GM23338 (cell line): ENCODE results near the gene RTN3. TPM values are rescaled to one million over a fixed set of nuclear protein-coding genes. Genes with fewer than 3 reads are reported as not detected.

ENCODE experiments used
- CREB1 ChIP-seq: fragments of 250-450 bp; sonication (Bioruptor Pico); IDR thresholded peaks from 2 replicates; pipeline ENCODE4 v1.5.0; 2020; ENCODE audit warnings: low read depth, mild to moderate bottlenecking, moderate library complexity
- JUNB ChIP-seq: IDR thresholded peaks from one replicate; pipeline ENCODE4 v1.6.1; 2016; ENCODE audit warnings: antibody characterized with exemption; ENCODE audit not compliant: unreplicated experiment
- POLR2AphosphoS5 ChIP-seq: IDR thresholded peaks from 2 replicates; pipeline ENCODE4 v1.6.1; 2016; ENCODE audit warnings: antibody characterized with exemption, low read depth
- ZNF114 ChIP-seq: fragments of 250-450 bp; sonication (Bioruptor Pico); IDR thresholded peaks from 2 replicates; pipeline ENCODE4 v1.5.0; 2020; ENCODE audit warnings: mild to moderate bottlenecking, moderate library complexity
- ZNF331 ChIP-seq: fragments of 250-450 bp; sonication (Bioruptor Pico); IDR thresholded peaks from 2 replicates; pipeline ENCODE4 v1.5.0; 2020; ENCODE audit warnings: low read depth, mild to moderate bottlenecking, moderate library complexity
- polyA plus RNA-seq: library from polyadenylated mRNA; unstranded; fragments of >200 nt; fragmentation: Nextera tagmentation; extraction: Ambion mirVana; gene quantifications from 2 replicates; pipeline ENCODE4 v1.2.1, GENCODE V29; 2016
- total RNA-seq: library from RNA; depleted of rRNA; stranded (reverse); fragments of >200 nt; shearing (Covaris generic); gene quantifications from 2 replicates; pipeline ENCODE4 v1.2.3, GENCODE V29; 2014
- TF ChIP-seq, protein P1 (sequence below): fragments of 250-450 bp; sonication (Bioruptor Pico); IDR thresholded peaks from 2 replicates; pipeline ENCODE4 v1.5.0; 2020; ENCODE audit warnings: mild to moderate bottlenecking, moderate library complexity
- TF ChIP-seq, protein P2 (sequence below): IDR thresholded peaks from one replicate; pipeline ENCODE4 v1.6.1; 2018; ENCODE audit warnings: antibody characterized with exemption; ENCODE audit not compliant: unreplicated experiment

Gene RTN3
- total and polyA plus RNA-seq, 2 experiments from 2014 or later, result 138 to 162 TPM

DNA sequence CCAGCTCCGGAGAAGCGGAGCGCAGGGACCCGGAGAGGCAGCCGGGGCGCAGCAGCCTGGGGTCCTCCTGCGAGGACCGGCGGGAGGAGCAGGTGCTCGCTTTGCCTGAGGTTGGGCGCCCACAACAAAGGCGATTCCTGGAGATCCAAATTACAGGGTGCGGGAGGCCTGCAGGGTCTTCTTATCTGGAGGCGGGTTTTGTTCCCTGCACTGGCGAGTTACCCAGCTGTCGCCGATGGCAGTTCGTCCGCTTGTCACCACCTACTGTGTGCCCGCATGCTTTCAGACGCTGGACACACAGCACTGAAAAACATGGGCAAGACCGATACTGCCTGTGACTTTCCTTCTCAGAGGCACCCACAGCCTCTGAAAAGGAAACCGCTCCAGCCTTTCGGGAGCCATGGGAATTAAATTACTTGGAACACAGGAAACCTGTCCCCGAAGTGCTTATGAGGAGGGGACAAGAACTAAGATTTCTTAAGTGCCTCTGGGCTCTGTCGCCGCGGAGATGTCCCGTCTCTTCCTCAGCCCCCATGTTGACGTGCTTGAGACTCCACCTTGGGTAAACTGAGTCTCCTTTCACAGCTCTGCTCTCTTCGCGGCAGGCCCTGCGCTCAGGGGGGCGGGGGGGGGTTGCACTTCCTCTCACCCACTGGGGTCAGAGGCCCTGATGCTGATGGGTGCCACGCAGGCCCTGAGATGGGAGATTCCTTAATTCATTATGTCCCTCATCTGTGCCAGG is 88.6 kb downstream of the RTN3 start (continued):
- TF ChIP-seq, protein P1, sequence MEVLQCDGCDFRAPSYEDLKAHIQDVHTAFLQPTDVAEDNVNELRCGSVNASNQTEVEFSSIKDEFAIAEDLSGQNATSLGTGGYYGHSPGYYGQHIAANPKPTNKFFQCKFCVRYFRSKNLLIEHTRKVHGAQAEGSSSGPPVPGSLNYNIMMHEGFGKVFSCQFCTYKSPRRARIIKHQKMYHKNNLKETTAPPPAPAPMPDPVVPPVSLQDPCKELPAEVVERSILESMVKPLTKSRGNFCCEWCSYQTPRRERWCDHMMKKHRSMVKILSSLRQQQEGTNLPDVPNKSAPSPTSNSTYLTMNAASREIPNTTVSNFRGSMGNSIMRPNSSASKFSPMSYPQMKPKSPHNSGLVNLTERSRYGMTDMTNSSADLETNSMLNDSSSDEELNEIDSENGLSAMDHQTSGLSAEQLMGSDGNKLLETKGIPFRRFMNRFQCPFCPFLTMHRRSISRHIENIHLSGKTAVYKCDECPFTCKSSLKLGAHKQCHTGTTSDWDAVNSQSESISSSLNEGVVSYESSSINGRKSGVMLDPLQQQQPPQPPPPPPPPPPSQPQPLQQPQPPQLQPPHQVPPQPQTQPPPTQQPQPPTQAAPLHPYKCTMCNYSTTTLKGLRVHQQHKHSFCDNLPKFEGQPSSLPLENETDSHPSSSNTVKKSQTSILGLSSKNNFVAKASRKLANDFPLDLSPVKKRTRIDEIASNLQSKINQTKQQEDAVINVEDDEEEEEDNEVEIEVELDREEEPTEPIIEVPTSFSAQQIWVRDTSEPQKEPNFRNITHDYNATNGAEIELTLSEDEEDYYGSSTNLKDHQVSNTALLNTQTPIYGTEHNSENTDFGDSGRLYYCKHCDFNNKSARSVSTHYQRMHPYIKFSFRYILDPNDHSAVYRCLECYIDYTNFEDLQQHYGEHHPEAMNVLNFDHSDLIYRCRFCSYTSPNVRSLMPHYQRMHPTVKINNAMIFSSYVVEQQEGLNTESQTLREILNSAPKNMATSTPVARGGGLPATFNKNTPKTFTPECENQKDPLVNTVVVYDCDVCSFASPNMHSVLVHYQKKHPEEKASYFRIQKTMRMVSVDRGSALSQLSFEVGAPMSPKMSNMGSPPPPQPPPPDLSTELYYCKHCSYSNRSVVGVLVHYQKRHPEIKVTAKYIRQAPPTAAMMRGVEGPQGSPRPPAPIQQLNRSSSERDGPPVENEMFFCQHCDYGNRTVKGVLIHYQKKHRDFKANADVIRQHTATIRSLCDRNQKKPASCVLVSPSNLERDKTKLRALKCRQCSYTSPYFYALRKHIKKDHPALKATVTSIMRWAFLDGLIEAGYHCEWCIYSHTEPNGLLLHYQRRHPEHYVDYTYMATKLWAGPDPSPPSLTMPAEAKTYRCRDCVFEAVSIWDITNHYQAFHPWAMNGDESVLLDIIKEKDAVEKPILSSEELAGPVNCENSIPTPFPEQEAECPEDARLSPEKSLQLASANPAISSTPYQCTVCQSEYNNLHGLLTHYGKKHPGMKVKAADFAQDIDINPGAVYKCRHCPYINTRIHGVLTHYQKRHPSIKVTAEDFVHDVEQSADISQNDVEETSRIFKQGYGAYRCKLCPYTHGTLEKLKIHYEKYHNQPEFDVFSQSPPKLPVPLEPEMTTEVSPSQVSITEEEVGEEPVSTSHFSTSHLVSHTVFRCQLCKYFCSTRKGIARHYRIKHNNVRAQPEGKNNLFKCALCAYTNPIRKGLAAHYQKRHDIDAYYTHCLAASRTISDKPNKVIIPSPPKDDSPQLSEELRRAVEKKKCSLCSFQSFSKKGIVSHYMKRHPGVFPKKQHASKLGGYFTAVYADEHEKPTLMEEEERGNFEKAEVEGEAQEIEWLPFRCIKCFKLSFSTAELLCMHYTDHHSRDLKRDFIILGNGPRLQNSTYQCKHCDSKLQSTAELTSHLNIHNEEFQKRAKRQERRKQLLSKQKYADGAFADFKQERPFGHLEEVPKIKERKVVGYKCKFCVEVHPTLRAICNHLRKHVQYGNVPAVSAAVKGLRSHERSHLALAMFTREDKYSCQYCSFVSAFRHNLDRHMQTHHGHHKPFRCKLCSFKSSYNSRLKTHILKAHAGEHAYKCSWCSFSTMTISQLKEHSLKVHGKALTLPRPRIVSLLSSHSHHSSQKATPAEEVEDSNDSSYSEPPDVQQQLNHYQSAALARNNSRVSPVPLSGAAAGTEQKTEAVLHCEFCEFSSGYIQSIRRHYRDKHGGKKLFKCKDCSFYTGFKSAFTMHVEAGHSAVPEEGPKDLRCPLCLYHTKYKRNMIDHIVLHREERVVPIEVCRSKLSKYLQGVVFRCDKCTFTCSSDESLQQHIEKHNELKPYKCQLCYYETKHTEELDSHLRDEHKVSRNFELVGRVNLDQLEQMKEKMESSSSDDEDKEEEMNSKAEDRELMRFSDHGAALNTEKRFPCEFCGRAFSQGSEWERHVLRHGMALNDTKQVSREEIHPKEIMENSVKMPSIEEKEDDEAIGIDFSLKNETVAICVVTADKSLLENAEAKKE, result no peak
- TF ChIP-seq, protein P2, sequence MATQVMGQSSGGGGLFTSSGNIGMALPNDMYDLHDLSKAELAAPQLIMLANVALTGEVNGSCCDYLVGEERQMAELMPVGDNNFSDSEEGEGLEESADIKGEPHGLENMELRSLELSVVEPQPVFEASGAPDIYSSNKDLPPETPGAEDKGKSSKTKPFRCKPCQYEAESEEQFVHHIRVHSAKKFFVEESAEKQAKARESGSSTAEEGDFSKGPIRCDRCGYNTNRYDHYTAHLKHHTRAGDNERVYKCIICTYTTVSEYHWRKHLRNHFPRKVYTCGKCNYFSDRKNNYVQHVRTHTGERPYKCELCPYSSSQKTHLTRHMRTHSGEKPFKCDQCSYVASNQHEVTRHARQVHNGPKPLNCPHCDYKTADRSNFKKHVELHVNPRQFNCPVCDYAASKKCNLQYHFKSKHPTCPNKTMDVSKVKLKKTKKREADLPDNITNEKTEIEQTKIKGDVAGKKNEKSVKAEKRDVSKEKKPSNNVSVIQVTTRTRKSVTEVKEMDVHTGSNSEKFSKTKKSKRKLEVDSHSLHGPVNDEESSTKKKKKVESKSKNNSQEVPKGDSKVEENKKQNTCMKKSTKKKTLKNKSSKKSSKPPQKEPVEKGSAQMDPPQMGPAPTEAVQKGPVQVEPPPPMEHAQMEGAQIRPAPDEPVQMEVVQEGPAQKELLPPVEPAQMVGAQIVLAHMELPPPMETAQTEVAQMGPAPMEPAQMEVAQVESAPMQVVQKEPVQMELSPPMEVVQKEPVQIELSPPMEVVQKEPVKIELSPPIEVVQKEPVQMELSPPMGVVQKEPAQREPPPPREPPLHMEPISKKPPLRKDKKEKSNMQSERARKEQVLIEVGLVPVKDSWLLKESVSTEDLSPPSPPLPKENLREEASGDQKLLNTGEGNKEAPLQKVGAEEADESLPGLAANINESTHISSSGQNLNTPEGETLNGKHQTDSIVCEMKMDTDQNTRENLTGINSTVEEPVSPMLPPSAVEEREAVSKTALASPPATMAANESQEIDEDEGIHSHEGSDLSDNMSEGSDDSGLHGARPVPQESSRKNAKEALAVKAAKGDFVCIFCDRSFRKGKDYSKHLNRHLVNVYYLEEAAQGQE, result no peak
- no peak for TF ChIP-seq JUNB
- no peak for TF ChIP-seq CREB1 (CRISPR knock-in tag)
- no peak for TF ChIP-seq POLR2AphosphoS5
- no peak for TF ChIP-seq ZNF331 (CRISPR knock-in tag)
- TF ChIP-seq ZNF114, result no peak
